GM21360 (cell line): Measurements from ENCODE around the gene BCL2.

Experiments used
- ATAC-seq: cut with Tn5 transposase; IDR thresholded peaks from one replicate; pipeline ENCODE4 v1.9.1; 2021; ENCODE audit warnings: mild to moderate bottlenecking, moderate library complexity; ENCODE audit not compliant: unreplicated experiment

BCL2 gene

DNA sequence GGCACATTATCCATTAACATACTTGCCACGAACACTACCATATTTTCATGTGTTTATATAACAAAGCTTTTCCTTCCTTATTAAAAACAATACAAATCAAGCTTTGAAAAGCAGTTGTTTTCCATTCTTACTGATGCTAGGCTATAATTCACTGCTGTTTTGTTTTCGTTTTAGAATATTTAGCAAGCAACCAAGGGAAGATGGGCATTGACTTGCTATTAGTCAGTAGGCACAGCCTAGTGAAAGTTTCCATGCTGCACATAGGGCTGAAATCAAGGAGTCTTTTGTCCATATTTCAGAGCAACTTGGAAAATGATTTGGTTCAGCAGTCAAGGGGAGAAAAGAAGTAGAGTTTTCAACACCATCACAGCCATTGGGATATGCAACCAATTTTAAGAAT, 31.3 kb downstream of the BCL2 start:
- no peak for ATAC-seq

DNA sequence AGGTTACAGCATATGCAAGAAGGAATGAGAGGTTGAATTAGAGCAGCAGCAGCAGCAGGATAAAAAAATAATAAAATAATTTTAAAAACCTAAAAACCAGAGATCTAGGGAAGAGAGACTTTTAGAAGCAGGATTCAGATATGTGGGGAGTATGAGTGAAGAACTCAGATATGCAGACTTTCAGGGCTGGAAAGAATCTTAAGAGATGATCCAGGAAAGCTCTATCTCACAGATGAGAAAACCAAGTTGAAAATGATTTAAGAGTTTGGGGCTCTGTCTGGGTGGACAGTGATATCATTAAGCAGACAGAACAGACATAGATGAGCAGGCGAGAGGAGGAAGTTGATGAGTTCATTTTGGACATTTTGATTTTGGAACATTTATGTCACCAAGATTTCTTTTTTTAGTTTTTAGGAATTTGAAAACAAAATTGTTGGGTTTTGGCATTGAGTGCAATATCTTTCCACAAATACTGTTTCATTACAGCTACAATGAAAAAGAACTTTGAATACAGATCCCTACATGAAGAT, 31.8 kb downstream of the BCL2 start:
- no peak for ATAC-seq

DNA sequence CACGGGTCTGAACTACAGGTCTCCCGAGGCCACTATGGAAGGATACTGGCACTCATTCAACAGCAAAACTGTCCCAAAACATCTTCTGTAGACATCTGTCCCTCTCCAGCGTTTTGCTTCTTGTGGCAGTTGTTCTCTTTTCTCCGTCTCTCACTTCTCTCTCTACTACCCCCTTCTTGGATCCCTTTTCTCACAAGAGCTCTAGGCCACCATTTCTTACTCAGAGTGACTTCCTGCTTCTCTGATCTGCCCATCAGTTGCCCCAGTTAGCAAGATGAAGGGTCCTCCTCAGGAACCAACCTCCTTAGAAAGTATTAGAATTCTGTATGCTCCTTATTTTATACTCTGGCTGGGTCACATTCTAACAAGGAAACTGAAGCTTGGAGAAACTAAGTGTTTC, 32.6 kb downstream of the BCL2 start:
- ATAC-seq, result no peak

DNA sequence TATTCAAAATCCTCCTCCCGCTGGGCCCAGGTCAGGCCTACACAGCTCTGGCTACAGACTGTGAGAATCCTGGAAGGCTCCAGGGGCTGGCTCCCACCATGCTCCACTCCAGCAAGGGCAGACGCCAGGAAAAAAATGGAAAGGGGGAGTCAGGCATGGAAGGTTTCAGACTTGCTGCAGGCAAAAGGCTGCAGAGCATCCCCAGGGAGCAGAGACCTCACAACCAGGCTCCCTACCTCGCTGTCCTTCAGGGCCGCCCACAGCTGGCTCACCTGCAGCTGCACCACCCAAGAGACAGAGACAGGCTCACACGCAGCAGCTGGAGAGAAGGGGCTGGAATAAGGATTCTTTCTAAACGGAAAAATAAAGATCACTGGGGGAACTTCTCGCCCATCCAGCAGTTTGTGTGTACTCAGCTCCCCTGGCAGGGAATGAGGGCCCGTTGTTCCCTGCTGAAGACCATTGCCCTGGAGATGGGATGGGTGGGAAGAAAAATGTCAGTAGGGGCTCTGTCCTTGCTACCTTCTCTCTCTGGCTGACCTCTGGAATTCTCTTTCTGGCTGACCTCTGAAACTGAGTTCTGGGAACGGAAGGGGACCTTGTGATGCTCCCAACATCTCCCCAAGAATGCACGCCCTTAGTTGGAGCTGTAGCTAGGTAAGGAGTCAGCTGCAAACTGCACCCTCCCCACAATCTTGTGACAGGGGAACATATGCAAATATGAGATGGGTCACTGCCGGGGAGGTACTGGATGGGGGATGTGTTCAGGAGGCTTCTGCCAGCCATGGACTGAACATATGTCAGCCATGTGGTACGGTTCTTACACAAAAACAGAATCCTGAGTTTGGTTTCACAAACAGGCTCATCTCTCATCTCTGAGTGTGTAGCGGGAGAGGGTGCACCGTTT, 34.5 kb downstream of the BCL2 start:
- peak; percentile 92 for ATAC-seq

DNA sequence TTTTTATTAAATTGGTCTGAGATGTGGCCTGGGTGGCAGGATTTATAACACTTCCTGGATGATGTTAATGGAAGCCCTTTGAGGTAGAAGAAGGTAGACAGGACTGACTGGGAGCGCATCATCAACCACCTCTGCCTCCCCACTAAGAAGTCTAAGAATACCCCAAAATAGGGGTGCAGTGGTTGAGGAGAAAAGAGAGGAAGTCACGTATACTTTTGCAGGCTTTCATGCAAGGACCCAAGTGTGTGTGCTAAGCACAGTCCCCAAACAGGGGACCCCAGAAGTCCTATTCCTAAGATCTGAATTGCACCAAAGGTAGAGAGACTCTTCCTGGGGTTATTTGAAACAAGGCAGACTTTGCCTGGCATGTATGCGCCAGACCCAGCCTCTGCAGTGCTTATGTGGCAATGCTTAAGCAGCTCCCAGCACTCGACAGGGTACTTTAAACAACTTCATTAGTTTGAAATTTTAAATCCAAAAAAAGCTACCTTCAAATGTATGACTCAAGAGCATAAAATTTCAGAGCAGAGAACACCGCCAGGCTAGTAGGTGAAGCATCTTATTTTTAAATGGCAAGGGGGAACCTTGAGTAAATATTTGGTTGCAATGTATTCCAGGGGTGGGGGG, 35.3 kb downstream of the BCL2 start:
- ATAC-seq, result no peak

DNA sequence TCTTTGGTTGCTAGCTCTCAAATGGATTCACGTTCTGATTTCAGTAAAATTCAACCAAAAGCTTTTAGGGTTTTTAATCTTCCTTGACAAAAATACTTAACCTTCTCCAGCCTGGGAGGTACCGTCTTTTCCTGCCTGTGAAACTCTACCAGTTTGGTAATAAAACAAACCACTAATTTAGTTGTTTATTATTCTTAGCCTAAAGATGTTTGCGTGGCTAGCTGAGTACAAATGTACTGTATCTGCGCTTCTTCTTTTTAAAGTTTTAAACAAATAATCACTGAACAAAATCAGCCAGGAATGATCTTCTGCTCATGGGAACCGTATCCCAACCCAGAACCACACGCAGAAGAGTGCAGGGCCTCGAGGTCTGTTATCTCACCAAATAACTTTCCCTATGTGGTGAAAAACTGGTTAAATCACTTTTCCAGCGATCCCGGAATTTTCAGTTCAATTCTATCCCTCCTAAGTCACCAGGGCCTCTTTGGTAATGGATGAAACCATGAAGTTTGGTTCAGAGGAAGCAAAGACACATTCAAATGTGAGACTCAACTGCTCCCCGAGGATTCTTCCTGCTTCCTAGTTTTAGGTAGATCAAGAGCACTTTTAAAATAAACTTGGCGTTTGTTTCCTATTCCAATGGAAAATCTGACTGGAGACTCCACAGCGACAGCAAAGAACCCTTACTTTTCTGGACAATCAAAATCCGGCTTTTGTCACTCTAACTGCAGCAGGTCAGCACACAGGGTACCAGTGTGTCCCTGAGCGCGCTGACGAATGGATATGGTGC, 36.1 kb downstream of the BCL2 start:
- no peak for ATAC-seq

DNA sequence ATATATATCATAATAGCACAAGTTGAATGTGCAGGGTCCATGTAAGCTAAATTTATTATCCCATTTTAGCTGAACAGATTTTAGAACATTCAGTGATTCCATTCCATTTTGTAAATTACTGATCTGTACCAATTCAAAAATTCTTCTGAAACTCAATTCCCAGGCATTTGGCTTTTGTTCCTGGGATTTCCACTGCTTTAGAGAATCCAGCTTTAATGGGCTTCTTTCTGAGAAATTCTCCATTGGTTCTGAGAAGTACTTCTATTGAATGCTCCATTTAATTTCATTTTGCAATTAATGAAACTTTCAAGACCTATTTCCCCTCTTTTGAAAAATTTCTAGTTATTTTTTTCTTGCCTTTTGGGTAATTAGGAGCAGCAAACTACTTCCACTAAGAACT, 36.8 kb downstream of the BCL2 start:
- no peak for ATAC-seq

DNA sequence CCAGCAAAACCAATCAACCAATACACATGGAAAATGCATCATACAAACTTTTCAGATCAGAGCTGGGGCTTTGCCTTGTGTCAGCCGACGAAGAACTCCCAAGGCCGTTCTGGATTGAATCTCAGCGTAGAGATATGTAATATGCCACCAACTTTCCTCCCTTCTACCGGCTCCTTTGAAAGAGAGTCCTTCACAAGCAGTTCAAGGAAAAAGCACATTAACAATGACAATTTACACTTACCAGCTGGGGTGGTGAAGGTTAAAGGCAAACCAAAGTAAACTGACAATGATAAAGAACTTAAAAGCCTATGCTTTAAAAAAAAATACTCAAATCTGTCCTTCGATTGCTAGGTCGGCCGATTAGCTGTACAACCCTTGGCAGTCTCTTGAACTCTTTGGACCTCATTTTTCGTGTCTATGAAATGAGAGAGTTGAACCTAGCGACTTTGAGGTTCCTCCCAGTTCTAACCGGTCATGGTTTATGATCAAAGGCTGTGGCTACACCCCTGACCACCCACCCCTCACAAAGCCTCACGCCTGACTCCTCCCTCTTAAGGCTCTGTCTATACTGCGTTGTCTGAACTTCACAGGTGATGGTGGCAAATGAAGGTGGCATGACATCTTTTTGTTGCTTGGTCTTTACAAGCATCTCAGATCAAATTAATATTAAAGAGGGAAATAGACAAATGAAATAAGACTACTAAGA, 46.2 kb downstream of the BCL2 start:
- ATAC-seq, result no peak

DNA sequence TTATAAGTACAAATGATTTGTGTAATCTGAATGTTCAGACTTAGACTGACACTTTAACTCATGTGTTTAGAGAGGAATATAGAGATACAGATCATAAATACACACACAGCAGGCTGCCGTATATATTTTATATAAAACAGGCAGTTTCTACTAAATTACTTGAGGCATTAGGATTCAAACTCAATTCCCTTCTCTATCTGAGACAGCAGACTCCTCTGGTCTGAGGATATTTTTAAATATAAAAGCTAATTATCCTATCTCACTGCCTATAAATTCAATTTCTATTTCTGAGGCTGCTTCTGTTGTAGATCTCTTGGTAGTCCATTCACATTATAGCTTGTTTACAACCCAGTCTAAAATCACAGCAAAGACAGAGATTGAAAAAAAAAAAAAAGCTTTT, 46.9 kb downstream of the BCL2 start:
- no peak for ATAC-seq

DNA sequence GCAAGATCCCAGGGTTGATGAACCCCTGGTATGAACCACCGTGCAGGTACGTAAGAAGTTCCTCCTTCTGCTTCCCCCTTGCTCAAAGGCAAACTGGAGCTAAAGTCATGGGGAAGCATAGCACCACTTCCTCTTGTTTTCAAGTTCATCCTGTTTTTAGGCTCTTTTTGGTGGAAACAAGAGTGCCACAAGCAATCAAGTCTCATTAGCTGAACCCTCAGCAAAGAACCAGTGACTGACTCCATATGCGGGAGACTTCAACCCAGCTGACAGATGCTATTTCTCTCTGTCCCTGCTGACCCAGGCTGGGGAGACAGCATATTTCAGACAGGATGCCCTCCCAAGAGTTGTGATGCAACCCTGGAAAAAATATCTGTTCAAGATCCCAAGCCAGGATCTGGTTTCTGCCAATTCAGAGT, 47.7 kb downstream of the BCL2 start:
- ATAC-seq, result no peak

DNA sequence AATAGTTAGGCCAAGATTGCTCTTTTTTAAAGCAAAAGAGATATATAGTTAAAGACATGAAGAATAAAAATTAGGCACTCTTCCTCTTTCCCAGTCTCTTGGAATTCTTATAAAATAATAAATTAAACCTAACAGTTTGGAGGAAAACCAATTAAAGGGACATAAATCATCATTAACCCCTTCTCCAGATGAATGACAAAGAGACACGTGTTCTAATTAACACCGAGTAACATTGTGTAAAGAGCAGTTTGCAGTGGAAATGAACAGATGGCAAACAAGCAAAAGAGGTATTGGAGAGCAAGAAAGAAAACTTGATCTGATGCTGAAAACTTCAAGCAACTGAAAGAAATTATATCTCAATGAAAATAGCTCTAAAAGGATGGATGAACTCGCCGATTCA, 48.4 kb downstream of the BCL2 start:
- no peak for ATAC-seq

DNA sequence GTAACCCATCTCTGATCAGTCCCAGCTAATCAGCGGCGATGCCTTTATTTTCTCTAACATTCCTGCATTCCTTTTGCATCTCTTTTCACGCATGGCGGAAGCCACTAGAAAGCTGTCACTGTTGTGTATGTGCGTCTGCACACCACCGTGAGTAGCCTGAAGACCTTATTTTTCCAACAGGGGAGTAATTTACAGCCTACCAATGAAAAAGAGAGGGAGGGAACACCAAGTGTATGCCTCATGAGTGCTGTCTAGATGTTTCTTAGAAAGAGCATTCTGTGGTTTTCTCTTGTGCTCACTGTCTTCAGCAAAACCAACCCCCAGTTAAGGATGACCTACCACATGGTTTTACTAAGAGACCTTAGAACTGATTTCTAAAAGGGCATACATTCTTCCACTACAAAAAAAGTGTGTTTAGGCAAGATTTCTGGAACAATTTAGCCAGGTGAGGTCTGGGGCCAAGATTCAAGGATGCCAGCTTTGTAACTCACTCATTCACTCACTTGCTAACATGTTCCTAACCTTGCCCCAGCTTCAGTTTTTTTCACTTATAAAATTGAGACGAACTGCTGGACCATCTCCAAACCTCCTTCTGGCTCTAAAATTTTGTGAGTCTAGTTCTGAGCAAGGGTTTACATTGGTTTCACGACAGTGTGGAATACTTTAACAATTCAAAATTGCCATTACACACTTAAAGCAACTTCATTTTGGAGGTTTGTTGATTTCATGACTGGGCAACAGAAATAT, 51.4 kb downstream of the BCL2 start:
- no peak for ATAC-seq

DNA sequence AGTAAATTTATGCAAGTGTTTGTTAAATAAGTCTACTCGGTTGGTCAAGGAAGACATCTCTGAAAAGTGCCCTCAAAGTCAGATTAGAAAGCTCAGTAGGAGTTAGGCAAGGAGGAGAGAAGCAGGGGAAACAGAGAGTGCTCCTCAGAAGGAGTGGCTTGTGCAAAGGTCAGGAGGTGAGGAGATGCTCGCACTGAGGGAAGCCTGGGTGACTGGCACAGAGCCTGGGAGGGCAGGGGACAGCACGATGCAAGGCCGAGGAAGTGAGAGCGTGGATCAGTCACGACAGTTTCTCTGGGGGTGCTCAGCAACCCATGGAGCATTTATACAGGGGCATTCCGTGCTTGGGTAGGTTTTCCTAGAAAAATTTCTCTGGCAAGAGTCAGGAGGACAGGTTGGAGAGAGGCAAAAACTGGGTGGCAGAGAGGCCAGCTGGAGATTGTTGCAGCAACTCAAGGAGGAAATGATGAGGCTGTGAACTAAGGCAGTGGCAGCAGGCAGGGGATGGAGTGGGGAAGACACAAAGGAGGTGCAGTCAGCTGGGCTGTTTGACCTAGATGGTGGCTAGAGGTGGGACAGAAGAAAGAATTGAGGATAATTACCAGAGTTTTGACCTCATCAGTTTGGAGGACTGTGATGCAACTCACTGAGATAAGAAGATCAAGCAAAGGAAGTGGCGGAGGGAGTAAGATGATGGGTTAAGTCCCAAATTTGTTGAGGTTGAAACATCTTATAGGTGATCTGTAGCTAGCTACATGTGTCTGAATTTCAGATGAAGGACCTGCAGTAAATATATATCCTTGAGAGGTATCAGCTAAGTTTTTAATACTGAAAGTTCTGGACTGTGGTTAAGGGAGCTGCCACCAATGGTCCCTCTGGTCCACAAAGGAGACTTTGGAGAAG, 52.4 kb downstream of the BCL2 start:
- ATAC-seq, result no peak

DNA sequence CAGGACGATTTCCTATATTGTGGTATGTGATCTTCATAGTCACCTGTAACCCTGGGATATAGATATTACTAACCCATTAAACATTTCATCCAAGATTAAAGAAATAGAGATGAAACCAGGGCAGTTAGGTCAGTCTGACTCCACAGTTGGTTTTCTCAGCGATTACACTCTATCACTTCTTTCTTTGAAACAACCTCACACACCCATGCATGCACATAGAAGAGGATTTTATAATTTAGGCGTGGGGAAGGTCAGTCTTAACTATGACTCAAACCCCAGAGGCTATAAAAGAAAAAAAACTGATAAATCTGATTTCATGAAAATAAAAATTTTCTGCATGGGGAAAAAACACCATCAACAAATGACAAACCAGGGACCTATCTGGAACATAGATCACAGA, 54.2 kb downstream of the BCL2 start:
- no peak for ATAC-seq

DNA sequence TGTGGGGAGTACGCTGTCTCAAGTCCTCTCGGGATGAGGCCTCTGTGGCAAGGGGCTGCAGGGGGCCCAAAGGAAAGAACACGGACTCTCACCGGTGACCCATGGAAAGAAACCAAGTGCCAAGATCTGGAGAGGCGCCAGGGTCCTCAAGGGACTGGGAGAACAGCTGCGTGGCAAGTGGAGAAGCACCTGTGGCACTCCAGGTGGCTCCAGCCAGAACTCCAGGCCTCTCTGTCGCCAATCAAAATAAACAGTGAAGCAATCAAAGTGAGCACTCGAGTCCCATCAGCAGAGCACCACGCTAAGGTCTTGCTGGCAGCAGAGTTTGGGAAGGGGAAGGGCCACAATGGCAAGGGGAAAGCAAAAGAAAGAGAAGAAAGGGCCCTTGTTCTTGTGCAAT, 54.7 kb downstream of the BCL2 start:
- ATAC-seq, result no peak

DNA sequence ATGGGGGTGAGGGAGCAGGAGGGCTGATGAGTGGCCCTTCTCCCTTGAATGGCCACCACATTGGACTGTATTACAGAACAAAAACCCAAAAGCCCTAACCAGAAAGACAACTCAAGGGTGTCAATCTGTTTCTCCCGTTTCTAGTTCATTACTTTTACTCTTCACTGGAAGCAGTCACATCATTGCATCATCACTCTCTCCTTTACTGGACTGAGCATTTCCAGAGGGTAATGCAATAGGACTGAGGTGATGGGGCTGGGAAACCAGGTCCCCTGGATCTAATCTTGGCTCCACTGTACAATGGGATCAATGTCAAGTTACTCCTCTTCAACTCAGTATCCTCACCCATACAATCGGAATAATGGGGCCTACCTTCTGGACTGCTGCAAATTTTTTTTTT, 56.1 kb downstream of the BCL2 start:
- no peak for ATAC-seq

DNA sequence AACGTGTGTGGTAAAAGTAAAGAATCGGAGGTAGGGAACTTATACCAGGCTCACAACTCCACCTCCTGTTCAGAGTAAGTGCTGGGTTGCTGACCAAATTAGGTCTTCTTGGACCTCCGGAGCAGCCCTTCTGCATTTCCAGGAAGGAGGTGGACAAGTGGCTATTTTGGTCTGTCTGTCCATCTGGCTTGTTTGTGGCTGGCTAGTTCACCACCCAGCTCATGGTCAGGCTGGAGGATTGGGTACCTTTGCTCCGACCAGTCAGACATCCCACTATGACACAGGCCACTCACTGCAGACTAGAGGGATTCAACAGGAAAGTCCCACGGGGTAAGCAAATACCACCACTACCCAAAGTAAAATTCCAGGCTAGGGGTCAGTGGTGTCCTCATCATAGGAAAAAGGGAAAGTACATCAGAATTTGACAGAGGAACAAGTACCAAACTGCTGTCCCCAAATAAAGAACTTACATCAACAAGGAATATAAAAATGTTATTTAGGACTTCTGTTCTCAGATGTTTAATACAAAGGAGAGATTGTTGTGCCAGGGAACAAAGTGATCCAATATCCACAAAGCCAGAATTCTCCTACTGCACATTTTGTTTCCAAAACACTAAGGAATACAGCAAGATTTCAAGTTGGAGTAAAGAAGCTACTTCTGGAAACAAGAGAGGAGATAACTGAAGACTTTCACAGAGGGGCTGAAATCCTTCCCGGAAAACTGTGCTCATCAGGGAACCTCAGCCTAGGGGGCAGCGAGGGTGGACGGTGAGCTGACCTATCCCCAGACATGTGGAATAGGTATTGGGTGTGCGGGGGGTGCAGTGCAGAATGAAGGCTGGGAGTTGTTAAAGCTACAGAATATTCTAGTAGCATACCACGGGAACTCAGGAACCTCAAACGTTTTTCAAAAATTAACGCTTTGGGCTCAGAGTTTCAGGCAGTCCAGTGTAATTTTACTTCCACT, 56.9 kb downstream of the BCL2 start:
- ATAC-seq, result no peak

DNA sequence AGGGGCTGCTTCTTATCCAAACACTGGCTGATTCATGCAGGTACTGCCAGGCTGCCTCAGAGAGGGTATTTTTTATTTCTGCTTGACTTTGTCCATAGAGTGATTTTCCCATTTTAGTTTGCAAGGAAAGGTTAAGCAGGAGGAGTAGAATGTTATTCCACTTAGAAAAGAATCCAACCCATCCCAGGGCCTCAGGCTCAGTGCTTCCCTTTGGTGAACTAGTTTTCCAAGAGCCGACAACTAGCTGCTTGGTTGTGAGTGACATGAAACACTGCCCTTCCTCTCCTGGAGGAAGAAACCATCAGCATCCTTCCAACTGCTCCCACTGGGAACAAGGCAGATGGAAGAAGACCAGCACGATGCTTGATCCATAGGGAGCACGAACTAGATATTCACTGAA, 58.5 kb downstream of the BCL2 start:
- ATAC-seq, result no peak
